Neural cell (in vitro differentiated cells): ENCODE results near the gene GSE1. TPM values are rescaled to one million over a fixed set of nuclear protein-coding genes. Genes with fewer than 3 reads are reported as not detected.

Experiments
- H2AFZ ChIP-seq: fragments of 200-600, 300-800 bp; sonication (generic), shearing (Covaris generic); 2 replicates; pipeline ENCODE4 v1.6.0; 2014; ENCODE audit warnings: low read depth, mild to moderate bottlenecking, antibody characterized with exemption, low read length, moderate library complexity
- H3F3A ChIP-seq: fragments of 200-600 bp; shearing (Covaris generic); 2 replicates; pipeline ENCODE4 v1.6.1; 2016; ENCODE audit warnings: mild to moderate bottlenecking, moderate library complexity, mixed read lengths, antibody characterized with exemption, low read length; ENCODE audit not compliant: insufficient read depth, poor library complexity, severe bottlenecking
- H3K27ac ChIP-seq: fragments of 200-600, 300-800 bp; sonication (generic), shearing (Covaris generic); 2 replicates; pipeline ENCODE4 v1.5.1; 2014; ENCODE audit warnings: mild to moderate bottlenecking, low read length, moderate library complexity
- H3K27me3 ChIP-seq: fragments of 300-800, 200-600 bp; sonication (generic), shearing (Covaris generic); 2 replicates; pipeline ENCODE4 v1.6.0; 2014; ENCODE audit warnings: mild to moderate bottlenecking, low read depth, low read length, moderate library complexity; ENCODE audit not compliant: insufficient read depth
- H3K36me3 ChIP-seq: fragments of 300-800, 200-600 bp; sonication (generic), shearing (Covaris generic); 2 replicates; pipeline ENCODE4 v1.5.1; 2014; ENCODE audit warnings: mild to moderate bottlenecking, antibody characterized with exemption, low read length, moderate library complexity; ENCODE audit not compliant: insufficient read depth
- H3K4me2 ChIP-seq: fragments of 300-800, 200-600 bp; sonication (generic), shearing (Covaris generic); 2 replicates; pipeline ENCODE4 v1.6.0; 2014; ENCODE audit warnings: mild to moderate bottlenecking, low read length
- H3K4me3 ChIP-seq: fragments of 300-800, 200-600 bp; sonication (generic), shearing (Covaris generic); 2 replicates; pipeline ENCODE4 v1.5.1; 2014; ENCODE audit warnings: mild to moderate bottlenecking, low read length, moderate library complexity
- H3K79me2 ChIP-seq: fragments of 200-600 bp; shearing (Covaris generic); replicated peaks from 2 replicates; pipeline ENCODE4 v1.6.0; 2014; ENCODE audit warnings: mild to moderate bottlenecking, low read length, moderate library complexity; ENCODE audit not compliant: insufficient read depth
- H3K9ac ChIP-seq: fragments of 300-800, 200-600 bp; sonication (generic), shearing (Covaris generic); 2 replicates; pipeline ENCODE4 v1.6.1; 2016; ENCODE audit warnings: mild to moderate bottlenecking, low read length, mixed read lengths
- H3K9me2 ChIP-seq: fragments of 200-600 bp; shearing (Covaris generic); 2 replicates; pipeline ENCODE4 v1.6.1; 2016; ENCODE audit warnings: mild to moderate bottlenecking, low read length, mixed read lengths; ENCODE audit not compliant: insufficient read depth
- H3K9me3 ChIP-seq: fragments of 200-600, 300-800 bp; sonication (generic), shearing (Covaris generic); 2 replicates; pipeline ENCODE4 v1.6.1; 2016; ENCODE audit warnings: mild to moderate bottlenecking, mixed run types, low read length, moderate library complexity, mixed read lengths
- H4K20me1 ChIP-seq: fragments of 200-600 bp; shearing (Covaris generic); 2 replicates; pipeline ENCODE4 v1.6.1; 2016; ENCODE audit warnings: mild to moderate bottlenecking, mixed run types; ENCODE audit not compliant: insufficient read depth
- CTCF ChIP-seq: fragments of 450-650 bp; IDR thresholded peaks from 2 replicates; pipeline ENCODE4 v1.5.1; 2014; ENCODE audit warnings: antibody characterized with exemption, mild to moderate bottlenecking, moderate library complexity; ENCODE audit not compliant: poor library complexity, severe bottlenecking
- EP300 ChIP-seq: fragments of 450-650 bp; conservative IDR thresholded peaks from 2 replicates; pipeline ENCODE4 v1.6.1; 2014; ENCODE audit warnings: antibody characterized with exemption, mild to moderate bottlenecking, moderate library complexity; ENCODE audit not compliant: poor library complexity, severe bottlenecking
- EZH2 ChIP-seq: fragments of 200-600, 300-800 bp; shearing (Covaris generic), sonication (generic); IDR thresholded peaks from 2 replicates; pipeline ENCODE4 v1.6.1; 2014; ENCODE audit warnings: antibody characterized with exemption, low read length, borderline replicate concordance, mild to moderate bottlenecking; ENCODE audit not compliant: insufficient read depth, poor library complexity, severe bottlenecking
- MXI1 ChIP-seq: fragments of 450-650 bp; conservative IDR thresholded peaks from 2 replicates; pipeline ENCODE4 v1.6.1; 2014; ENCODE audit warnings: antibody characterized with exemption, mild to moderate bottlenecking; ENCODE audit not compliant: poor library complexity, severe bottlenecking
- POLR2AphosphoS5 ChIP-seq: IDR thresholded peaks from 2 replicates; pipeline ENCODE4 v1.6.1; 2012
- RAD21 ChIP-seq: fragments of 450-650 bp; conservative IDR thresholded peaks from 2 replicates; pipeline ENCODE4 v1.6.1; 2014; ENCODE audit warnings: antibody characterized with exemption, mild to moderate bottlenecking, moderate library complexity
- SMC3 ChIP-seq: fragments of 450-650 bp; conservative IDR thresholded peaks from 2 replicates; pipeline ENCODE4 v1.6.1; 2014; ENCODE audit warnings: antibody characterized with exemption, mild to moderate bottlenecking, moderate library complexity; ENCODE audit not compliant: poor library complexity
- TAF1 ChIP-seq: IDR thresholded peaks from 2 replicates; pipeline ENCODE4 v1.6.1; 2012; ENCODE audit warnings: low read depth
- polyA plus RNA-seq: library from polyadenylated mRNA; depleted of rRNA; stranded (reverse); fragments of >200 nt; gene quantifications from 2 replicates; pipeline ENCODE4 v1.2.3, GENCODE V29; 2014
- TF ChIP-seq, protein P1 (sequence below): IDR thresholded peaks from 2 replicates; pipeline ENCODE4 v1.6.1; 2012; ENCODE audit warnings: borderline replicate concordance

The GSE1 gene
- polyA plus RNA-seq, 1 donor from 2014 or later: 35.6 TPM

DNA sequence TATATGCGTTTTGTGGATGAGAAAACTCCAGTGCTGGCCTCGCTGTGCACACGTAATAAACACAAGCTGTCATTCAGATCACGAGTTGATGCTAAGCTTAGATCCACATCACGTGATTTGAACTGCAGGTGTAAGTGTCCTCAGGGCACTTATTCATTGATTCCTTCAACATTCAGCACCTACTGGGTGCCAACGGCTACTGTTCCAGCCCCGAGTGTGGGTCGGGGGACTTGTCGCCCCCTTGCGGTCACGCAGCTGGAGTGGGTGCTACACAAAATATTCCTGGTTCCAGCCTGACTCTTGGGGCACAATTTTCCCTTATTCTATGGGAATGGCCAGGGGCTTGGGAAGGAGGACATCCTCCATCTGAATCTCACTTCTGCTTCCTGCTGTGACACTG is 105.6 kb downstream of the GSE1 start:
- Histone ChIP-seq H3K27ac (no peak overlapping the region), H3K9me3 (no peaks in the 10 kb centered on the region), H3K9me2 (no peaks in the 10 kb centered on the region), H3F3A (no peaks in the 10 kb centered on the region), H3K4me3 (no peak overlapping the region), H3K79me2 (no peaks in the 10 kb centered on the region), H3K36me3 (no peaks in the 10 kb centered on the region), H3K9ac (no peak overlapping the region), H4K20me1 (no peaks in the 10 kb centered on the region), H3K27me3 (no peaks in the 10 kb centered on the region), H2AFZ (no peak overlapping the region), H3K4me2 (no peak overlapping the region)
- peak; percentile 48 for TF ChIP-seq SMC3
- TF ChIP-seq, protein P1, sequence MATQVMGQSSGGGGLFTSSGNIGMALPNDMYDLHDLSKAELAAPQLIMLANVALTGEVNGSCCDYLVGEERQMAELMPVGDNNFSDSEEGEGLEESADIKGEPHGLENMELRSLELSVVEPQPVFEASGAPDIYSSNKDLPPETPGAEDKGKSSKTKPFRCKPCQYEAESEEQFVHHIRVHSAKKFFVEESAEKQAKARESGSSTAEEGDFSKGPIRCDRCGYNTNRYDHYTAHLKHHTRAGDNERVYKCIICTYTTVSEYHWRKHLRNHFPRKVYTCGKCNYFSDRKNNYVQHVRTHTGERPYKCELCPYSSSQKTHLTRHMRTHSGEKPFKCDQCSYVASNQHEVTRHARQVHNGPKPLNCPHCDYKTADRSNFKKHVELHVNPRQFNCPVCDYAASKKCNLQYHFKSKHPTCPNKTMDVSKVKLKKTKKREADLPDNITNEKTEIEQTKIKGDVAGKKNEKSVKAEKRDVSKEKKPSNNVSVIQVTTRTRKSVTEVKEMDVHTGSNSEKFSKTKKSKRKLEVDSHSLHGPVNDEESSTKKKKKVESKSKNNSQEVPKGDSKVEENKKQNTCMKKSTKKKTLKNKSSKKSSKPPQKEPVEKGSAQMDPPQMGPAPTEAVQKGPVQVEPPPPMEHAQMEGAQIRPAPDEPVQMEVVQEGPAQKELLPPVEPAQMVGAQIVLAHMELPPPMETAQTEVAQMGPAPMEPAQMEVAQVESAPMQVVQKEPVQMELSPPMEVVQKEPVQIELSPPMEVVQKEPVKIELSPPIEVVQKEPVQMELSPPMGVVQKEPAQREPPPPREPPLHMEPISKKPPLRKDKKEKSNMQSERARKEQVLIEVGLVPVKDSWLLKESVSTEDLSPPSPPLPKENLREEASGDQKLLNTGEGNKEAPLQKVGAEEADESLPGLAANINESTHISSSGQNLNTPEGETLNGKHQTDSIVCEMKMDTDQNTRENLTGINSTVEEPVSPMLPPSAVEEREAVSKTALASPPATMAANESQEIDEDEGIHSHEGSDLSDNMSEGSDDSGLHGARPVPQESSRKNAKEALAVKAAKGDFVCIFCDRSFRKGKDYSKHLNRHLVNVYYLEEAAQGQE: no peak
- peak; percentile 58 for TF ChIP-seq CTCF
- no peak for TF ChIP-seq TAF1
- no peak for TF ChIP-seq MXI1

DNA sequence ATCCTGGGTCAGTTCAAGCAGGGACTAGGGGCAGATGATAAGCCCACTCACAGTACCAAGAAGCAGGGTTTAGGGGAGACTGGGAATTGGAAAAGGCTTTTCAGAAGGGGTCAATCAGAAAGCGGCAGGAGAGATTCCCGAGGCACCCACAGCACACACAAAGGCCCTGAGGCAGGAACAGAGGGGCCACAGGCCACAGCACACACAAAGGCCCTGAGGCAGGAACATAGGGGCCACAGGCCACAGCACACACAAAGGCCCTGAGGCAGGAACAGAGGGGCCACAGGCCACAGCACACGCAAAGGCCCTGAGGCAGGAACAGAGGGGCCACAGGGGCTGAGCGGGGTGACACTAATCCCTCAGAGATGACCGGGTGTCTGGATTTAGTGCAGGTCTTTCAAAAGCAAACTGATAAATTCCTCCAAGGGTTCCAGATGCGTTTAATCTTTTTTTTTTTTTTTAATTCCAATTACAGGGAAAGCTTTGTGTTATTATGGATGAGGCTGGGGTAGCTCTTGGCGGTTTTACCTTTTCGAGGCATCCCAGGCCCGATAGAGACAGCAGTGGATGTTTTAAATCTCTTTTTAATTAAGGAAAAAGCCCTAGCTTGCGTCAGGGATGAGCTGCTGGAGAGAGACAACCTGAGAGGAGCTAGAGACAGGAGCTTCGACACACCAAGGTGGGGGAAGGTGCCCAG is 106.6 kb downstream of the GSE1 start:
- Histone ChIP-seq H3K36me3 (no peaks in the 10 kb centered on the region), H3K27me3 (no peaks in the 10 kb centered on the region), H3K4me2 (no peak overlapping the region), H4K20me1 (no peaks in the 10 kb centered on the region), H2AFZ (no peak overlapping the region), H3F3A (no peaks in the 10 kb centered on the region), H3K79me2 (no peaks in the 10 kb centered on the region), H3K9ac (no peak overlapping the region), H3K9me2 (no peaks in the 10 kb centered on the region), H3K4me3 (no peak overlapping the region), H3K9me3 (no peaks in the 10 kb centered on the region), H3K27ac (no peak overlapping the region)
- TF ChIP-seq TAF1 (no peak), CTCF (no peak), EZH2 (no peak), EP300 (no peak), POLR2AphosphoS5 (no peak), SMC3 (no peak), MXI1 (no peak), RAD21 (no peak)
- TF ChIP-seq, protein P1: no peak
